HG03457 (cell line): Measurements from ENCODE around the gene TMSB4X.
A peak's percentile ranks its signal among the peaks of the same experiment; 100 is the strongest.
"Not testable (repeated sequence)": the region's sequence is repeated elsewhere in the genome, so short reads cannot be mapped to it uniquely, and the experiment has no call there.

Source experiments
- ATAC-seq: cut with Tn5 transposase; IDR thresholded peaks from one replicate; pipeline ENCODE4 v1.9.1; 2021; ENCODE audit warnings: moderate number of reproducible peaks; ENCODE audit not compliant: unreplicated experiment

The TMSB4X gene

DNA sequence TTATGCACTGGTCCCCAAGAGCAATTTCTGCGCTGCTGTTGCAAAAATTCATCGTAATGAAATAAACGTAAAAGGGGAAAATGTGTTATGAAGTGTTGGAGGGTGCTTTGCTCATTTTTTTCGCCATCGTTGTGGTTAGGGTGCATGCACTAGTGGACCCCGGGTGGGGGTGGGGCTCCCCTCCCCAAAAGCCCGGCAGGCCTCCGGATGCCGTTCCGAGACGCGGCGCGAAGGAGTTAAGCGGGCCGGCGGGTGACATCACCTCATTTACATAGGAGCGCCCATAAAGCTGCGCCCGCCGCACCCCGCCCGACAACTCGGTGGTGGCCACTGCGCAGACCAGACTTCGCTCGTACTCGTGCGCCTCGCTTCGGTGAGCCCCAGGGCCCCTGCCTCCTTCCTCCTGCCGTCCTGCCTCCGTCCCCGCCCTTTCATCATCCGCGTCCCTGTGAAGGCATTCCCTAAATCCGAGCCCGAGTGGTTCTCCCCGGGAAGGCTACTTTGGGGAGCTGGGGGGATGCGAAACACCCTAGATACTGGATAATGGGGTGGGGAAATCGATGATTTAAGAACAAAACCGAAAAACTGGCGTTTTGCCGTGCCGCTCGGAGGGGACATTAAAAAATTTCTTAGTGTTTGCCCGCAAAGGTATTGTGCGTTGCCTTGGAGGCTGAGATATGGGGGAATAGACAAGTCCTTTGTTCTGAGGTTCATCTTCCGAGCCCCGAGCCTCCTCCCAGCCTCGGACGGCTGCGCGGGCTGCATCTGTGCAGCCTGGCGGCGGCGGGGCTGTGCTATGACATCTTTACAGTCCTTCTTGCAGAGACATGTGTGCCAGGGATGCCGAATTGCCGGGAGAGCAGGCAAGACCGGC is at the start of gene TMSB4X:
TMSB4X (plus strand) TSS at position 315 of the 874 bp plus-strand sequence.
- ATAC-seq = peak; percentile 34

- ATAC-seq = no peak
These were observed 45.2 kb upstream of the TMSB4X start for GRCh38 chrX:12929701-12930100.

- ATAC-seq = no peak
These were observed 44.8 kb upstream of the TMSB4X start for GRCh38 chrX:12930150-12930549.

GRCh38 chrX:12932244-12932643 is 42.7 kb upstream of the TMSB4X start:
- no peak for ATAC-seq

DNA sequence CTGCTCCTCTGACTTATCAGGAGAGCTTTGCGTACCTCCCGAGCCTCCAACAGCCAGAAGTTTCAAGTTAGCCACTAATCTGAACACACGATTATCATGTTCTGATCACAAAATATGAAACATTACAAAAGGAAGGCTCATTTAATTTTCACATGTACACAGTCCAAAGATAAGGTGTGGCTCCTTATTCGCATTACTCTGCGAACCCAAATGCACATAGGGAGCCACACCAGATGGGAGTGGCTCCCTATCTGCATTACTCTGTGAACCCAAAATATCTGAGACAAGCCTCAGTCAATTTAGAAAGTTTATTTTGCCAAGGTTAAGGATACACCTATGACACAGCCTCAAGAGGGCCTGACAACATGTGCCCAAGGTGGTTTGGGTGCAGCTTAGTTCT is 40.1 kb upstream of the TMSB4X start:
- no peak for ATAC-seq

DNA sequence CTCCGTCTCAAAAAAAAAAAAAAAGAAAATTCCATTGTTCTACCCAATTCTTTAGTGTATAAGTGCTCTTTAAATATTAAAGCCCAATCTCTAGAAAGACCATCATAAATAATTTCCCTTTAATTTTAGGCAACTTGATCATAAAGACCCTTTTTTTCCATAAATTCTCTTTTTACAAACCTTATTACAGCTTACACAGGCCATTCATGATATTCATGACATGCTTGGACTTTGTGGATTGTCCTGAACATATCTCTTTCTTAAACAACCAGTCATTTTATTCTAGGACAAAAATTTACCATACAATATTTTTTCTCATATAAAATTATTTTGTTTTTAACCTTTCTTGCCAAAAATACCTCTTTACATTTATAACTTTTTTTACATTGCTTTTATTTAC is 38.0 kb upstream of the TMSB4X start:
- no peak for ATAC-seq

DNA sequence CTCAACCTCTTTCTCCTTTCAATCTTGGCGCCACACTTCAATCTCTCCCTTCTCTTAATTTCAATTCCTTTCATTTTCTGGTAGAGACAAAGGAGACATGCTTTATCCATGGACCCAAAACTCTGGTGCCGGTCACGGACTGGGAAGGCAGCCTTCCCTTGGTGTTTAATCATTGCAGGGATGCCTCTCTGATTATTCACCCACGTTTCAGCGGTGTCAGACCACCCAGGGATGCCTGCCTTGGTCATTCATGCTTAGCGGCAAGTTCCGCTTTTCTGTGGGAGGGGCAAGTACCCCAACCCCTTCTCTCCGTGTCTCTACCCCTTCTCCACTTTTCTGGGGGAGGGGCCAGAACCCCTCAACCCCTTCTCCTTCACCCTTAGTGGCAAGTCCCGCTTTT is 34.4 kb upstream of the TMSB4X start:
- ATAC-seq = not testable (repeated sequence)

GRCh38 chrX:12943592-12943991 is 31.3 kb upstream of the TMSB4X start:
- not testable (repeated sequence) for ATAC-seq

DNA sequence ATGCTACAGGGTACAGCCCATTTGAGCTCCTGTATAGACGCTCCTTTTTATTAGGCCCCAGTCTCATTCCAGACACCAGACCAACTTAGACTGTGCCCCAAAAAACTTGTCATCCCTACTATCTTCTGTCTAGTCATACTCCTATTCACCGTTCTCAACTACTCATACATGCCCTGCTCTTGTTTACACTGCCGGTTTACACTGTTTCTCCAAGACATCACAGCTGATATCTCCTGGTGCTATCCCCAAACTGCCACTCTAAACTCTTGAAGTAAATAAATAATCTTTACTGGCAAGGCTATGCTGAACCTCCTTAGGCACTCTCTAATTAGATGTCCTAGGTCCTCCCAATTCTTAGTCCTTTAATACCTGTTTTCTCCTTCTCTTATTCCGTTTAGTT is 30.5 kb upstream of the TMSB4X start:
- not testable (repeated sequence) for ATAC-seq

DNA sequence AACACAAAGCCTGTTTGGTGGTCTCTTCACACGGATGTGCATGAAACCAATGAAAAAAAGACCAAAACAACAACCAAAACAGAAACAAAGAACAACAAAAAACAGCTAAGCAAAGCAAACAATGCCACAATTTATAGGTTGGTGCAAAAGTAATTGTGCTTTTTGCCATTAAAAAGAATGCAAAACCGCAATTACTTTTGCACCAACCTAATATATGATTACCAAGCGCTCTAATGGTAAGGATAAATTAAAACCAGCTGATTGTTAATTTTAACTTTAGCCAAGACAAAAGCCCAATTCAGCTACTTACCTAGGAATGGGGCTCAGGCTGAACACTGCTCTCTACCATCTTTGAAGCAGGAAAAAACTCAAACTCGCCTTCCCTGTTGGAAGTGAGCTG is 29.4 kb upstream of the TMSB4X start:
- ATAC-seq = no peak

DNA sequence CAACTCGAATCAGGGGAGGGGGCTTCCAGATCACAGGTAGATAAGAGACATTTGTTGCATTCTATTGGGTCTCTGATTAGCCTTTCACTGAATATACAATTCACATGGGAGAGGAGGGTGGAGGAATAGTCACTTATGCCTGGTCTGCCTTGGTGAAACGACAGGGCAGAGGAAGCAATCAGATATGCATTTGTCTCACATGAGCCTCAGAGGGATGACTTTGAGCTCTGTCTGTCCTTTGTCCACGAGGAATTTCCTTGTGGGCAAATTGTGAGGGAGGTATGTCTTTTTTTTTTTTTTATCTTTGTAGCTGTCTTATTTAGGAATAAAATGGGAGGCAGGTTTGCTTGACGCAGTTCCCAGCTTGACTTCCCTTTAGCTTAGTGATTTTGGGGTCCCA is 28.5 kb upstream of the TMSB4X start:
- no peak for ATAC-seq

DNA sequence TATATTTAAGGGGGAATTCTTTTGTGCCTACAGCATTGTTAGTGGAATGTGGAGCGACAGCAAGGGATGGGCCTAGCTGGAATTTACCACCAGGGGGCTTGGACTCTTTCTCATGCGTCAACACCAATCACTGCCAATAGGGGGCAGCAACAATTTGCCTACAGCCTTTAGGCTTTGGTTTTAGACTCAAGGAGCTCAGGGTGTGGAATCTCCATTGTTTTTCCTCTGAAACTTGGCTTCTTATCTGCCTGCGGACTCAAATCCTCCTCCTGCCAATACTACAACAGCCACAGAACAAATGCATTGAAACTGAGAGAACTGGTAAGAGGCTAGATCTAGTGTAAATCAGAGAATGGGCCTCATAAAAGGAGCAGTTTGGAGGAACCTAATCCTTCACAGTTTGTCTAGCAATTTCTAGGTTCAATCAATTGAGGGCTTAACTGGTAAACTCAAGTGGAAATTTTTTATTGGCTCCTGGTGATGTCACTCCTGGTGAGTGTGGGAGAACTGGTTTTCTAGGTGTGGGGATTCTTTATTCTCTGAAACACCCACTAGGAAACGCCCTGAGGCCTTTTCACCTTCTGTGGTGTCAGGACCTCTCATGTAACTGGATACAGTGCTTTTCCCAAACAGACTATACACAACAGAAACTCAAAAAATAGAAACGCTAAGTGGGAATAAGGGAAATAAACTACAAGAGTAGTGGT is 27.9 kb upstream of the TMSB4X start:
- no peak for ATAC-seq

GRCh38 chrX:12947545-12948235 is 27.2 kb upstream of the TMSB4X start:
- no peak for ATAC-seq

DNA sequence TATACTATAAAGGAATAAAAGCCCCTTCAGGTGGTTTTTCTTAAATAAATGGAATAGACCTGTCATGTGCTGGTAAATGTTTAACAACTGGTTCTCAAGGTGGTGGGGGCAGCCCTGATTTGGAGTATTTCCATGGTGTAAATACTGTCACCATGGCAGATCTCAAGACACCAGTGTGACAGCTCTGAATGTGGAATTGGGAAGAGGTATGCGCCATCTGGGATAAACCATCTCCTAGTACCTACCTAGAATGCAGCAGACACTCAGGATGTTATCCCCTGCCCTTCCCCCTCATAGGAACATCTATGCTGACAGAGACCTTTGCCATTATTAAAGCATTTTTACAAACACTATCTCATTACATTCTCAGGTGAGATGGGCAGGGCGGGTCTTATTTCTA is 26.4 kb upstream of the TMSB4X start:
- no peak for ATAC-seq

DNA sequence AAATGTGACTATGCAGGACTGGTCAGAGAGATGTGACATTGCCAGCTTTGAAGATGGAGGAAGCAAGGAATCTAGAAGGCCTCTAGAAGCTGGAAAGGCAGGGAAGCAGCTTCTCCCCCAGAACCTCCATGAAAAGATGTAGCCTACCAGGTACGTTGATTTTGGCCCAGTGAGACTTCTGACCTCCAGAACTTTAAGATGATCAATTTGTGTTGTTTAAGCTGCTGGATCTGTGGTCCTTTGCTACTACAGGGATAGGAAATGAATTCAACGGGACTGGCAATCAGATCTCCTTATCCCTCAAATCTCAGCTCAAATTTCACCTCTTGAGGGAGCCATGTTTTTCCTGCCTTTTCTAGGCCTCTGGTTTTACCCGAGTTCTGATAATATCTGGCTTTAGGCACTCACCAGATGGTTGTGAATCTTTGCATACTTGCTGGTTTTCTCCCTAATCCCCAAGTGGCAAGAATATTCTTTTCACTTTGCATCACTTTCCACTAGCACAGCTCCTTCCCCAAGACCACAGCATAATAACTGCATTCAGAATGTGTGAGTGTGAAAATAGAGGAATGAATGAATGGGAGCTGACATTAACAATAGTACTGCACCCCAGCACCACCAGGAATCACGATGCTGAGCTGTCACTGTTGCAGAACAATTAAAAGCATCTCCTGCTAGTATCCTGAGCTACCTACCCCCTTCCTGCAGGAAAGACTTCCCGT is 25.5 kb upstream of the TMSB4X start:
- ATAC-seq = no peak

GRCh38 chrX:12949927-12950656 is 24.8 kb upstream of the TMSB4X start:
- ATAC-seq = no peak

DNA sequence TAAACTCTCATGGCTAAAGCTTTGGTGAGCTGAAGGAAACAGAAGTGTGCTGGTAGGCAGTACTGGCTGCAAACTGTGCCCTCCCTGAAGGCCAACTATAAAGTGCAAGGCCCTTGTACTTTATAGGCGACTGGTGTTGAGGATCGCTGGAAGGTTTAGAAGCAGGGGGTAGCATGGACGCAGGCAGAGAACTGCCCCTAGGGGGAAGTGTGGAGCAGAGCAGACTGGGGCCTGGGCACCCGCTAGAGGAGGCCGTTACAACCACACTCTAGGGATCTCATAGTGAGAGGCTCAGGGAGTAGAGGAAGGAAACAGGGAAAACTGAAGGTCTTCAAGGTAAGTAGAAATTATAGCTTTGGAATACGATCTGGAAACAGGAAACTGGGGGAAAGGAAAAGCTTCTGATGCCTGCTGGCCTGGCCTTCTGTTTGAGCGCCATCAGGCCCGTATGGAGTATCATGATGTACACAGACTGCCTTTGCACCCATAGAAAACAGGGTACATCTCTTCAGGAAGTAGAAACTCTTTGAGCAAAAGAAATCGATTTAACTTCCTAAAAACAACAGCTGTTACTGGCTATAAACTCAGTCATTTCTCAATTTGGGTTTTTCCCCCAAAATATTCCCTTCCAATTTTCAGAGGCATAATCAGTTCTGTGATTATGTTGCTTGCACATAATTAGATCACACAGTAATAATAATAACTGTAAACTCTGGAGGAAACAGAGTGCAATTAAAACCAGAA is 23.9 kb upstream of the TMSB4X start:
- no peak for ATAC-seq

GRCh38 chrX:12951595-12951975 is 23.3 kb upstream of the TMSB4X start:
- no peak for ATAC-seq

DNA sequence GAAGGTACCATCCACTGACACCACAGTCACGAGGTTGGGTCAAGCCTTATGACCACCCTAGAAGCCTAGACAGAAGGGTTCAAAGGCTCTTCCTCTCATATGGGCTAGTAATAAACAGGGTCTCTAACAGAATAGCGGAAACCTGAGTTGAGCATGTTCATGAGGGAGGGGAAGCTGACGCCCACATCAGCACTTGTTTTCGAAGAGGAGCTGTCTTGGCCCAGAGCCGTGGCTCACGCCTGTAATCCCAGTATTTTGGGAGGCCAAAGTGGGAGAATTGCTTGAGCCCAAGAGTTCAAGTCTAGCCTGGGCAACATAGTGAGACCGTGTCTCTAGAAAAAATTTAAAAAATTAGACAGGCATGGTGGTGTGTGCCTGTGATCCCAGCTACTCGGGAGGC is 21.5 kb upstream of the TMSB4X start:
- no peak for ATAC-seq

GRCh38 chrX:12954376-12954775 is 20.5 kb upstream of the TMSB4X start:
- no peak for ATAC-seq
